HEK293T (cell line): ENCODE data around the gene PRKAB1.

Experiments
- CTCF ChIA-PET: fragments of 350-600 bp; formaldehyde crosslinking; extraction: SDS; loops from one replicate; lab custom pipeline; 2021; ENCODE audit warnings: antibody characterized with exemption, inconsistent platforms; lab: Yijun Ruan, JAX
- POLR2A ChIA-PET: fragments of 350-600 bp; formaldehyde crosslinking; extraction: SDS; loops from one replicate; lab custom pipeline; 2020; ENCODE audit warnings: antibody characterized with exemption, inconsistent platforms; lab: Yijun Ruan, JAX
- DNase-seq: peaks from one replicate; pipeline ENCODE4 v3.0.0; 2012; ENCODE audit warnings: mixed read lengths; ENCODE audit errors: extremely low spot score
- ARNT ChIP-seq: fragments of 450-650 bp; IDR thresholded peaks from 2 replicates; pipeline ENCODE4 v1.6.1; 2017; ENCODE audit warnings: mild to moderate bottlenecking
- BHLHE40 ChIP-seq: fragments of 450-650 bp; IDR thresholded peaks from 2 replicates; pipeline ENCODE4 v1.6.1; 2016; ENCODE audit warnings: mild to moderate bottlenecking, moderate library complexity, borderline replicate concordance
- CTBP1 ChIP-seq: fragments of 450-650 bp; IDR thresholded peaks from 2 replicates; pipeline ENCODE4 v1.6.1; 2016; ENCODE audit warnings: borderline replicate concordance
- ELF4 ChIP-seq: fragments of 450-650 bp; IDR thresholded peaks from 2 replicates; pipeline ENCODE4 v1.6.1; 2017; ENCODE audit warnings: antibody characterized with exemption
- FOXA1 ChIP-seq: fragments of 450-650 bp; IDR thresholded peaks from 2 replicates; pipeline ENCODE4 v1.6.1; 2016; ENCODE audit warnings: mild to moderate bottlenecking
- FOXK2 ChIP-seq: fragments of 450-650 bp; IDR thresholded peaks from 2 replicates; pipeline ENCODE4 v1.6.1; 2016; ENCODE audit warnings: mild to moderate bottlenecking
- FOXM1 ChIP-seq: fragments of 450-650 bp; IDR thresholded peaks from 2 replicates; pipeline ENCODE4 v1.6.1; 2017; ENCODE audit warnings: mild to moderate bottlenecking, borderline replicate concordance
- HDGF ChIP-seq: fragments of 450-650 bp; IDR thresholded peaks from 2 replicates; pipeline ENCODE4 v1.6.1; 2017; ENCODE audit warnings: antibody characterized with exemption, borderline replicate concordance
- L3MBTL2 ChIP-seq: fragments of 450-650 bp; conservative IDR thresholded peaks from 2 replicates; pipeline ENCODE4 v1.6.1; 2016; ENCODE audit warnings: mild to moderate bottlenecking
- LEF1 ChIP-seq: fragments of 450-650 bp; IDR thresholded peaks from 2 replicates; pipeline ENCODE4 v1.6.1; 2017; ENCODE audit warnings: mild to moderate bottlenecking, borderline replicate concordance
- NFRKB ChIP-seq: fragments of 450-650 bp; IDR thresholded peaks from 2 replicates; pipeline ENCODE4 v1.6.1; 2016; ENCODE audit warnings: mild to moderate bottlenecking, moderate library complexity
- SP1 ChIP-seq: fragments of 450-650 bp; IDR thresholded peaks from 2 replicates; pipeline ENCODE4 v1.6.1; 2017
- SUZ12 ChIP-seq: fragments of 450-650 bp; IDR thresholded peaks from 2 replicates; pipeline ENCODE4 v1.6.1; 2016; ENCODE audit warnings: mild to moderate bottlenecking
- TARDBP ChIP-seq: fragments of 450-650 bp; IDR thresholded peaks from 2 replicates; pipeline ENCODE4 v1.6.1; 2016
- ZNF384 ChIP-seq: fragments of 450-650 bp; IDR thresholded peaks from 2 replicates; pipeline ENCODE4 v1.6.1; 2016
- TF ChIP-seq, protein P1 (sequence below): fragments of 450-650 bp; IDR thresholded peaks from 2 replicates; pipeline ENCODE4 v1.6.1; 2016

The PRKAB1 gene

DNA sequence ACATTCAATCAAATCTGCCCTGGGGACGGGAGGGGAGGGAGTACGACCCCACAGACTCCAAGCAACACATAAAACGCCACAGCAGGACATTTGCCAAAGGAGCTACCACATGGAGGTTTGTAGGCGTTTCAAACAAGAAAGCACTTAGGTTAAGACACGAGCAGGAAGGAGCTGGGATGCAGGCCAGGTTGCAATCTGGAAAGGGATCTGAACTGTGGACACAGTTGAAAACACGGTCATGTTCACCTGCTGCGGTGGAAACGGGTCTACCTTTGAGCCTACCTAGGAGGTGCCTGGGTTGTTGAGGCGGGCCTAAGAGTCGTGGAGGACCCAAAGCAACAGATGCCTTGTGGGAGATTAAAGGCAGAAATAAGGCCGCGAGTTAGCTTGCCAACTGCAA is 18.4 kb downstream of the PRKAB1 start:
- TF ChIP-seq HDGF (no peak), NFRKB (no peak), ARNT (no peak), FOXA1 (no peak), FOXK2 (no peak), SUZ12 (no peak), FOXM1 (no peak), ZNF384 (no peak), BHLHE40 (no peak)
- CTCF ChIA-PET, result no interaction called here
- no peak for DNase-seq
- POLR2A ChIA-PET, result no interaction called here

DNA sequence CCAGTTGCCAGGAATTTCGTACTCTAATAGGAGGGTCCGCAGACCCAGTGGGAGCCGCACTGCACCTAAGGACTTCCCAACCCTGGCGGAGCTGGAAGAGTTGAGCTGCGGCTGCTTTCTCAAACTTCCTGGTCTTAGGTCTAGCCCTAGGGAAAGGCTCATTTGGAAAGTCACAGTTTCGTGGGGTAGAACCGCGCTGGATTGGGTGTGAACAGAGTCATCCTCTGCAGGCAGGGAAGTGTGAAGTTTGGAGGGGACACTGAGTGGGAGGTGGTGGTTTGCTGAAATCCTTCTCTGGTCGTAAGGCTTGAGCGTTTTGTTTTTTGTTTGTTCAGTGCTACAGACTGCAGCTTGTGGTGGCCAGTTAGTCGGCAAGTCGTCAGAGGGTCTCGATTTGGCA is 18.8 kb downstream of the PRKAB1 start:
- no peak for DNase-seq
- CTCF ChIA-PET, result no interaction called here
- POLR2A ChIA-PET, result no interaction called here
- TF ChIP-seq FOXA1 (no peak), L3MBTL2 (no peak), ARNT (no peak), FOXM1 (no peak), ELF4 (no peak), FOXK2 (no peak), BHLHE40 (no peak), LEF1 (no peak), SP1 (no peak), ZNF384 (no peak), SUZ12 (no peak), NFRKB (no peak), TARDBP (no peak), HDGF (no peak)

DNA sequence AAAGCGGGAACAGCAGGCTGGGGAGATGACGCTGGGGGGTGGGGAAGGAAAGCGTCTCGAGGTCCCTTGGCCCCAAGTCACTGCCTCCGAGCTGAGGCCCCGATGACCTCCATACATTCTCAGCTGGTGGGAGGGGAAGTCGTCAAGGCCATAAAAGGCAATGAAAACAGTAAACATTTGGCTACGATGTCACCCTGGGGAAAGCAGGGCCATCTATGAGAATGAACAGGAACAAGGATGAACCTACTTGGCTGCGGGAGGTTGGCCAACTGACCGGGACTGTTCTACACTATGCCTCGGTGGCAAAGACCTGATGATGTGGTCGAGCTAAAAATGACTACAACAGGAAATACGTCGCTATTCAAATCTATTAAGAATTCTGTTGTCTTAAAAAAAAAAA is 19.5 kb downstream of the PRKAB1 start:
- CTCF ChIA-PET, result no interaction called here
- no peak for DNase-seq
- POLR2A ChIA-PET, result no interaction called here
- TF ChIP-seq TARDBP, result no peak
- no peak for TF ChIP-seq SUZ12
- no peak for TF ChIP-seq FOXK2
- no peak for TF ChIP-seq ELF4
- TF ChIP-seq NFRKB, result no peak
- TF ChIP-seq LEF1, result no peak
- TF ChIP-seq HDGF, result no peak
- TF ChIP-seq, protein P1, sequence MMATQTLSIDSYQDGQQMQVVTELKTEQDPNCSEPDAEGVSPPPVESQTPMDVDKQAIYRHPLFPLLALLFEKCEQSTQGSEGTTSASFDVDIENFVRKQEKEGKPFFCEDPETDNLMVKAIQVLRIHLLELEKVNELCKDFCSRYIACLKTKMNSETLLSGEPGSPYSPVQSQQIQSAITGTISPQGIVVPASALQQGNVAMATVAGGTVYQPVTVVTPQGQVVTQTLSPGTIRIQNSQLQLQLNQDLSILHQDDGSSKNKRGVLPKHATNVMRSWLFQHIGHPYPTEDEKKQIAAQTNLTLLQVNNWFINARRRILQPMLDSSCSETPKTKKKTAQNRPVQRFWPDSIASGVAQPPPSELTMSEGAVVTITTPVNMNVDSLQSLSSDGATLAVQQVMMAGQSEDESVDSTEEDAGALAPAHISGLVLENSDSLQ, result no peak
- TF ChIP-seq FOXM1, result no peak
- TF ChIP-seq SP1, result no peak
- TF ChIP-seq ARNT, result no peak
- no peak for TF ChIP-seq ZNF384
- TF ChIP-seq BHLHE40, result no peak
- no peak for TF ChIP-seq FOXA1
- TF ChIP-seq CTBP1, result no peak
- no peak for TF ChIP-seq L3MBTL2

GRCh38 chr12:119687879-119688278 is 19.9 kb downstream of the PRKAB1 start:
- POLR2A ChIA-PET, result no interaction called here
- CTCF ChIA-PET, result no interaction called here

DNA sequence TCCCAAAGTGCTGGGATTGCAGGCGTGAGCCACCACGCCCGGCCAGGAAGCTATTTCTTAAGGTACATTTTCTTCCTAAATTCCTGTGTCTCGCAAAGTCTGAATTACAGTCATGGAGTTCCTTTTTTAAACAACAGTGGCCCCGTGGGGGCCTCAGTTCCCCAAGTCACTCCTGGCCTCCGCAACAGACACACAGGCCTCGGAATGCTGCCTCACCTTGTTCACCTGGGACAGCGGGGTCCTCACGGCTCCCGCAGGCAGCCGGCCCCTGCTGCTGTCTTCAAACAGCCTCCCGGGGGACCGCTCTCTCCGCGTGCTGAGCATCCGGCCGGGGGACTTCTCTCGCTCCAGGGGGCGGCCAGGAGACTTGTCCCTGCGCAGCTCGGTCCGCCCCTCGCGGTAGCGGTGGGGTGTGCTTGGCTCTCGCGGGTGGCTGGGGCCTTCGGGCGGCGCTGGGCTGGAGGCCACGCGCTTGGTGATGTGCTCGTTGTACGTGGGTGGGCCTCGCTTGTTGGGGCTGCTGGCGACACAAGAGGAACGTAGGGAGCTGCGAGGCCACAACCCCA is 22.1 kb downstream of the PRKAB1 start:
- DNase-seq, result no peak
- ChIA-PET POLR2A (interaction anchor here (1.4 kb wide), 1 partner anchor 8 kb away, joined by 3 read pairs; no protein-coding TSS in a partner anchor), CTCF (no interaction called here)
- TF ChIP-seq LEF1 (no peak), HDGF (no peak), SP1 (no peak), ARNT (no peak), ZNF384 (no peak), FOXK2 (no peak), TARDBP (no peak), NFRKB (no peak), SUZ12 (no peak), CTBP1 (no peak)
- TF ChIP-seq, protein P1, result no peak

More at GRCh38 chr12:119687879-119688278, 19.9 kb downstream of the PRKAB1 start:
- TF ChIP-seq CTBP1, result no peak
- TF ChIP-seq NFRKB, result no peak
- TF ChIP-seq FOXA1, result no peak
- TF ChIP-seq SP1, result no peak
- TF ChIP-seq, protein P1, result no peak
- TF ChIP-seq L3MBTL2, result no peak
- TF ChIP-seq SUZ12, result no peak
- TF ChIP-seq HDGF, result no peak
- no peak for TF ChIP-seq FOXK2
- no peak for TF ChIP-seq LEF1
- TF ChIP-seq BHLHE40, result no peak
- TF ChIP-seq ZNF384, result no peak
- TF ChIP-seq TARDBP, result no peak
- no peak for DNase-seq

DNA sequence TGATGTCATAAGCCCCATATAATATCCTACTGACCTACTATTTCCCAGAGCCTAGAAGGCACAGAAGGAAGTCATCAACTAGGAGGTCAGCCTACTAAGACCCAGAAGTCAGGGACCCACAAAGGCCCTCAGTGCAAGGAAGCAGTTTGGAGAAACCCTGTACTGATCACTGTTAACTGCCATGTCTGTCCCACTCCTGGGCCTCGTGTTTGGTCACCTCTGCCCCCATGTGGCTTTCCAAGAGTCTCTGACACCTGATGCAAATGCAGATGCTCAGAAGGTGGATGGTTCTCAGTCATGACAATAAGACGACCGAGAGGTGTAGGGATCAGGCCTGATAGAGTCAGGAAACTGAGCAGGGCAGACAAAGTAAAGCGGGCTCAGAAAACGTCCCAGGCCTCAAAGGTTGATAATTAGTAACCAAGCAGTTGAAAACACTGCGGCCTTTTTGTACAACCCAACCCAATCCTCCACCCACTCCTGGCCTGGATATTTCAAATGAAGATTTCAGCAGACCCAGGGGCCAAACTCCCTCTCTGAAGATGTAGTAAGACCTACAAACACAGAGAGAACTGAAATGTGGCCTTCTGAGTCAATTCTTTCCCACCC is 23.4 kb downstream of the PRKAB1 start:
- DNase-seq, result no peak
- ChIA-PET POLR2A (no interaction called here), CTCF (no interaction called here)
- TF ChIP-seq, protein P1, result no peak
- no peak for TF ChIP-seq CTBP1
- no peak for TF ChIP-seq ELF4
- no peak for TF ChIP-seq NFRKB
- no peak for TF ChIP-seq ZNF384
- no peak for TF ChIP-seq HDGF
- TF ChIP-seq SUZ12, result no peak
- TF ChIP-seq L3MBTL2, result no peak
- no peak for TF ChIP-seq FOXK2
- no peak for TF ChIP-seq LEF1
- TF ChIP-seq FOXM1, result no peak
